Activated naive CD4-positive, alpha-beta T cell treated with anti-CD3 and anti-CD28 coated beads, Interleukin-2, amount 10 ng/mL, durations not matched to agents 7 days and 5 days (primary cell): ENCODE results near the gene MTHFD1L.
A peak's percentile ranks its signal among the peaks of the same experiment; 100 is the strongest.
"Not testable (repeated sequence)": the region's sequence is repeated elsewhere in the genome, so short reads cannot be mapped to it uniquely, and the experiment has no call there.

ENCODE experiments used
- CTCF ChIA-PET: fragments of 350-600 bp; sonication (Branson Sonifier 250); formaldehyde crosslinking; loops from one replicate; lab custom pipeline; 2021; ENCODE audit warnings: antibody characterized with exemption; lab: Charles Lee
- DNase-seq: peaks from one replicate; pipeline ENCODE4 v3.0.0-alpha.2; 2020
- H3K27ac Mint-ChIP-seq: one replicate; pipeline ENCODE4 v1.8.0; 2021; ENCODE audit warnings: mild to moderate bottlenecking, moderate library complexity, mixed read lengths
- H3K27me3 Mint-ChIP-seq: one replicate; pipeline ENCODE4 v1.8.0; 2021; ENCODE audit warnings: mild to moderate bottlenecking, mixed read lengths
- H3K36me3 Mint-ChIP-seq: one replicate; pipeline ENCODE4 v1.8.0; 2021; ENCODE audit warnings: mixed read lengths
- H3K4me1 Mint-ChIP-seq: one replicate; pipeline ENCODE4 v1.8.0; 2021; ENCODE audit warnings: mixed read lengths
- H3K4me3 Mint-ChIP-seq: one replicate; pipeline ENCODE4 v1.8.0; 2021; ENCODE audit warnings: mild to moderate bottlenecking, moderate library complexity, mixed read lengths
- H3K9me3 Mint-ChIP-seq: one replicate; pipeline ENCODE4 v1.8.0; 2021; ENCODE audit warnings: mixed read lengths

Gene MTHFD1L

DNA sequence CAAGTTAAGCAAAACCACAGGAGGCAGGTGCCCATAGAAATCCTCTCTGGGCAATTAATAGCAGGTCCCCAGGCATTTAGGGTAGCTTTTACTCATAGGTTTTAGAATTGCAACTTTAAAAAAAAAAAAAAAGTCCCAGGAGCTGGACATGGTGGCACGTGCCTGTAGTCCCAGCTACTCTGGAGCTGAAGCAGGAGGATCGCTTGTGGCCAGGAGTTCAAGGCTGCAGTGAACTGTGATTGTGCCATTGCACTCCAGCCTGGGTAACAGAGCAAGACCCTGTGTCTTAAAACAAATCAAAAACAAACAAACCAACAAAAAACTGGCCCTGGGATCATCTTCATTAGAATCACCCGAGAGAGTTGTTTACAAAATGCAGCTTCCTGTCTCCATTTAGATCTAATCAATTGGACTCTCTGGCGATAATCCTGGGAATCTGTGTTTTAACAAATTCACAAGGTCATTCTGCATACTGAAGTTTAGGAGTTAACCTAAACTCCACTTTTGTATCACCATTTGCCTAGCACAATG is 242.5 kb downstream of the MTHFD1L start:
- no peak overlapping the region for H3K27ac Mint-ChIP-seq
- H3K36me3 Mint-ChIP-seq, result no peaks in the 10 kb centered on the region
- H3K9me3 Mint-ChIP-seq, result no peaks in the 10 kb centered on the region
- no peak overlapping the region for H3K4me3 Mint-ChIP-seq
- no peak for DNase-seq
- CTCF ChIA-PET, result no interaction called here
- H3K27me3 Mint-ChIP-seq, result peaks cover 5% of the 10 kb centered on the region
- no peaks in the 10 kb centered on the region for H3K4me1 Mint-ChIP-seq

DNA sequence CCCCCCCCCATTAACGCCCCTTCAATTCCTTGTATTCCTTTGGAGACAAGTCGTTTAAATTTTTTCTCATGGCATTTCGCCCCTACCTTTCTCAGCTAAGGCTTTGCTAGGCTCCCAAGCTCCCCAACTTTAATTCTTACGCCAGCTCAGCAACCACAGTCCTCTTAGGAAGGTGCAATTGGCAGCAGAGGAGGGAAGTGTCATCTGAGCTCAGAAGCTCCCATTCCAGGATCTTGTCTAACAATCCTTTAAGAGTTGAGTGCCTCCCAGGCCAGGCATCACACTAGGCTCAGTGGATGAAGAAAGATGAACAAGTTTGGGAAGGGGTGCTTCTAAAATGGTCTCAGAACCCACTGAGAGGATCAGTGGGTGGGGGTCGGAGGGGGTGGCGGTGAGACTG is 243.0 kb downstream of the MTHFD1L start:
- Mint-ChIP-seq H3K4me3 (no peak overlapping the region), H3K27ac (peak overlapping the region; percentile 16), H3K9me3 (no peaks in the 10 kb centered on the region), H3K4me1 (no peaks in the 10 kb centered on the region), H3K36me3 (no peaks in the 10 kb centered on the region), H3K27me3 (peaks cover 5% of the 10 kb centered on the region)
- no peak for DNase-seq
- CTCF ChIA-PET, result no interaction called here

DNA sequence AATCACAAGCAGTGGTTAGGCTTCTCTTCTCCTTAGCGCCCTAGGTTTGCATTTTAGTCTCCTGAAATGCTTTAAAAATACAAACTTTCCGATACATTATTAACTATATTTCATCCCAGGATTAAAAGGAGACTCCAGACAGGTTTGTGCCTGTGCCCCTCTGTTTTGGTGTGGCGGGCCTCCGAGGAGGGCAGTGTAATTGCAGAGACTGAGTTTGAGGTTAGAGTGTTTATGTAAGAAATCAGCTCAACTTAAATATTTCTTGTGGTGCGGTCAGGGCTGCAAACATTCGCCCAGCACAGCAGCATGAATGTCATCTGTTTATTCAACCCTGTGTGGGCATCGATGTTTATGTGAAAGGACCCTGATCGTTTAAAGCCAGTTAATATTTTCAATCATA is 243.9 kb downstream of the MTHFD1L start:
- H3K27me3 Mint-ChIP-seq, result peaks cover 5% of the 10 kb centered on the region
- CTCF ChIA-PET, result no interaction called here
- DNase-seq, result no peak
- H3K4me3 Mint-ChIP-seq, result no peak overlapping the region
- no peaks in the 10 kb centered on the region for H3K9me3 Mint-ChIP-seq
- H3K36me3 Mint-ChIP-seq, result no peaks in the 10 kb centered on the region
- H3K4me1 Mint-ChIP-seq, result no peaks in the 10 kb centered on the region
- no peak overlapping the region for H3K27ac Mint-ChIP-seq

DNA sequence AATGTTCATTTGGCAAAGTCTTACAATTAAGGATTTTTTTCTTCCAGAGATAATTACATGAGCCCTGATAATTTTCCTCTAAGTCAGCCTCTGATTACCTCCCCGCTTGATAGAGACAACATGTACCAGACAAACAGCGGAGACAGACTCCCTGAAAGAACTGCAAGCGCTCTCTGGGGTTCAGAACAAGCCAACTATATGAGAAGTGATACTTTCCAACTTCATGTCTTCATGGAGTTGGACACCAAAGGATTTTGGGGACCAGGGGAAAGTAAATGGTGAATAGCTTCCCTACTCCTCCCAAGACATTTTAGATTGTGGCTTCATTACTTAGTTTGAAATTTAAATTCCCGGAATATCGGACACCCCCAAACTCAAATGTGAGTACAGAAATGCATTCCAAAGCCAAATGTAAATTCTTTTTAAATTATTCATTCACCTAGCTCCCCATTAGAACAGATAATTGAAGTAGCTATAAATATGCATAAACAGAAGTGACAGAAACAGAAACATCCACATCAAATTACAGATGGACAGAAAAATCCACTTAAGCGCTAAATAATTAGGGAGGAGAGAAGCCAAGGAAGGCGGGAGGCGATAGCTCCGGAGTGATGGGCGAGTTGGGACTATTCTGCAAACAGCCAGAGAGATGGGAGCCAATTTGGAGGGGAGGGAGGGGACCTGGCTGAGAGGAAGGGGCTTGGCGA is 244.5 kb downstream of the MTHFD1L start:
- no peaks in the 10 kb centered on the region for H3K36me3 Mint-ChIP-seq
- no peak for DNase-seq
- no peaks in the 10 kb centered on the region for H3K4me1 Mint-ChIP-seq
- peaks cover 5% of the 10 kb centered on the region for H3K27me3 Mint-ChIP-seq
- no peak overlapping the region for H3K27ac Mint-ChIP-seq
- CTCF ChIA-PET, result no interaction called here
- H3K4me3 Mint-ChIP-seq, result no peak overlapping the region
- H3K9me3 Mint-ChIP-seq, result no peaks in the 10 kb centered on the region

DNA sequence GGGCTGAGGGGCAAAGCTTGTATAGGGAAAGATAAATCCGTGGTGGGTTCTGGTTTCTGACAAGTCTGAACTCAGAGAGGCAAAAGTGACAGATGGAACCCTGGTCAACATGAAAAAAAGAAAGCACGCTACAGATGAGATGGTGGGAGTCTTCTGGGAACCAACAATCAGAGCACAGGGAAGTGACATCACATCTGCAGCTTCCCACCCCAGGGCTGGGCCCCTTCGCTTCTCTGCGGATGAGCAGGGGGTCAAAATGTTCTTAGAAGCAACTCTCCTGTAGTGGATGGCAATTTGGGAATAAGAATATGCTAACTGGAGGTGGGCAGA is 245.0 kb downstream of the MTHFD1L start:
- no peaks in the 10 kb centered on the region for H3K9me3 Mint-ChIP-seq
- CTCF ChIA-PET, result interaction anchor here (1.0 kb wide), 2 partner anchors 96 to 214 kb away, joined by 3 read pairs; no protein-coding TSS in a partner anchor
- no peak overlapping the region for H3K4me3 Mint-ChIP-seq
- H3K36me3 Mint-ChIP-seq, result no peaks in the 10 kb centered on the region
- no peak for DNase-seq
- H3K4me1 Mint-ChIP-seq, result no peaks in the 10 kb centered on the region
- H3K27me3 Mint-ChIP-seq, result peaks cover 5% of the 10 kb centered on the region
- H3K27ac Mint-ChIP-seq, result no peak overlapping the region

DNA sequence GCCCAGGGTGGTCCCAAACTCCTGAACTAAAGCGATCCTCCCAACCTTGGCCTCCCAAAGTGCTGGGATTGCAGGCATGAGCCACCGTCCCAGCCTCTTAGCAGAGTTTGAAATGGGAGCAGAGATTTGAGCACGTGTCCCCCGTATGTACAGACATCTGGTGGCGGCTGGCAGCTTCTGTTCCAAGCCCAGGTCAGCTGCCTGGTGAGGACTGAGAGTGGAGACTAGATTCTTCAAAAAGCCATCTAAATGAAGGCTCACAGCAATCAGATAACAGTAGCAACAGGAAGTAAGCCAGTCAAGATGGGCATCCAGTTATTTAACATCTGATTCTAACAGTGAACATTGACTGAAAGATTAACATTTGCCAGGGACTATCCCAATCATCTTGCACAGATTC is 246.2 kb downstream of the MTHFD1L start:
- no peaks in the 10 kb centered on the region for H3K4me1 Mint-ChIP-seq
- CTCF ChIA-PET, result interaction anchor here (1.0 kb wide), 2 partner anchors 97 to 212 kb away, joined by 3 read pairs; no protein-coding TSS in a partner anchor
- no peak for DNase-seq
- H3K27me3 Mint-ChIP-seq, result peaks cover 5% of the 10 kb centered on the region
- H3K36me3 Mint-ChIP-seq, result no peaks in the 10 kb centered on the region
- no peaks in the 10 kb centered on the region for H3K9me3 Mint-ChIP-seq
- H3K4me3 Mint-ChIP-seq, result no peak overlapping the region
- no peak overlapping the region for H3K27ac Mint-ChIP-seq

DNA sequence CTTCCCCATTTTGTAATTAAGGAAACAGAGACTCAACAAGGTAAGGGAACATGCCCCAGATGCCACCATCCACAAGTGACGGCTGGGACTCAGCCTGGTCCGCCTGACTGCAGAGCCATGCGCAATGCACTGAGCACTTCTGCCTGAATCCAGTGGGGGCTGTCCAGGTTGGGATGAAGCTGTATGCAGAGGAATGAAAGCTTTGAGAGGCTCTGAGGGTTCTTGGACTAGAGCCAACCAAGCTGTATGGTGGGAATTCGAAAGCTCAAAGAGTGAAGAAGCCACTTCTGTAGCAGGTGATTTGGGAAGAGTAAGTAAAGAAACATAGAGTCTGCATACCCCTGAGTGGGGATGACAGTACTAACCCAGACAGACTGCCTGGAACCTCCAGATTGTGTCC is 246.6 kb downstream of the MTHFD1L start:
- Mint-ChIP-seq H3K4me1 (no peaks in the 10 kb centered on the region), H3K27me3 (peaks cover 5% of the 10 kb centered on the region), H3K9me3 (no peaks in the 10 kb centered on the region), H3K4me3 (no peak overlapping the region), H3K36me3 (no peaks in the 10 kb centered on the region), H3K27ac (no peak overlapping the region)
- CTCF ChIA-PET, result no interaction called here
- DNase-seq, result no peak

DNA sequence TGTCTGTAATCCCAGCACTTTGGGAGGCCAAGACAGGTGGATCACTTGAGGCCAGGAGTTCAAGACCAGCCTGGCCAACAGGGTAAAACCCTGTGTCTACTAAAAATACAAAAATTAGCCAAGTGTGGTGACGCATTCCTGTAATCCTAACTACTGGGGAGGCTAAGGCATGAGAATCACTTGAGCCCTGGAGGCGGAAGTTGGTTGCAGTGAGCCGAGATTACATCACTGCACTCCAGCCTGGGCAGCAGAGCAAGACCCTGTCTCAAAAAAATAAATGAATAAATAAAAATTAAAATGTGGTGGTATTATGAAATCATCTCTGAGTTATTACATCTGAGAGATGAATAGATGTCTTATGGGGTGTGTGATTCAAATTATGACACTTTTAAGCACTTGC is 247.4 kb downstream of the MTHFD1L start:
- CTCF ChIA-PET, H3K4me3 Mint-ChIP-seq, H3K9me3 Mint-ChIP-seq, H3K27me3 Mint-ChIP-seq, H3K36me3 Mint-ChIP-seq, H3K27ac Mint-ChIP-seq, DNase-seq, H3K4me1 Mint-ChIP-seq: not testable (repeated sequence)

DNA sequence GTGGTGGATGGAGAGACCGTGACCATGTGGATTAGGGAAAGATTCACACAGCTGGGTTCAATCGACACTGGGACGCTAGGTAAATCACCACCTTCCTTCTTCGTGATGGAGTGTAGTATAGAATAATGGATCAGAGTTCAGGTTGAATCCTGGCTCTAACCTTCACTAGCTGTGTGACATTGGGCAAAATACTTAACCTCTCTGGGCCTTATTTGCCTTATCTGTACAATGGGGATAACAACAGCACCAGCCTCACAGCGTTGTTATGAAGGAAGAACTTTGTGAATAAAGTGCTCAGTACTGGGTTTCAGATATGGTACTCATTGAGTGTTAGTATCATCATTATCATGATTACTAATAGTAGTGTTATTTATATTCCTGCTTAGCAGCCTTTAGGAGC is 248.1 kb downstream of the MTHFD1L start:
- Mint-ChIP-seq H3K27me3 (peaks cover 2% of the 10 kb centered on the region), H3K9me3 (no peaks in the 10 kb centered on the region), H3K4me1 (no peaks in the 10 kb centered on the region), H3K4me3 (no peak overlapping the region), H3K36me3 (no peaks in the 10 kb centered on the region), H3K27ac (no peak overlapping the region)
- DNase-seq, result no peak
- CTCF ChIA-PET, result no interaction called here

DNA sequence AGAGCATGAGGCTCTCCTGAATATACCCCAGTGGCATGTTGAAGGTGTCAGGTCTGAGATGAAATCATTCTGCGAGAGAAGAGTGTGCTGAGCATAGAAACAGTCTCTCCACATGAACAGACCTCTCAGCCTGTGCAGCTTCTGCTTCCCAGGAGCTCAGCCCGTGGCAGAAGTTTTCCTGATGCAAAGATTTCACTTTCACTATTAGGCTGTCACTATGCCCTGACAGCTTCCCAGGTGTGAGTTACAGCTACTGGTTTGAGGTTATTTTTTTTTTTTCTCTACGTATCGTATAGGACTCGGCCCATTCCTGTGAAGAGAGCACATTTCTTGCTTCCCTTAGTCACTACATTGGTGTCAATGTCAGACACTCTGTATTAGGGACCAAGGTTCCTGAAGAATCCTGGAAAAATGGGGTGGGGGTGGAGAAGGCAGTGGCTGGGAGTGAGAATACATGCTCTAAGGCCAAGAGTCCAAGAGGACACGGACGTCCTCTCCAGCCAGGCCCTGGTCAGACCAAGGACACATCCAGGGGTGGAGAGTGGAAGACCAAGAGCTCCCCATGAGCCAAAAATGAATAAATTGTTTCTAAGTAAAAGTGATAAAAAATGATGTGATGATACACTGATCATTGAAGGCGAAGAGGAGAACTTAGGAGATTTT is 253.1 kb downstream of the MTHFD1L start:
- Mint-ChIP-seq H3K4me1 (no peaks in the 10 kb centered on the region), H3K27me3 (no peaks in the 10 kb centered on the region), H3K4me3 (no peak overlapping the region), H3K27ac (no peak overlapping the region), H3K9me3 (no peaks in the 10 kb centered on the region), H3K36me3 (no peaks in the 10 kb centered on the region)
- DNase-seq, result no peak
- CTCF ChIA-PET, result no interaction called here

DNA sequence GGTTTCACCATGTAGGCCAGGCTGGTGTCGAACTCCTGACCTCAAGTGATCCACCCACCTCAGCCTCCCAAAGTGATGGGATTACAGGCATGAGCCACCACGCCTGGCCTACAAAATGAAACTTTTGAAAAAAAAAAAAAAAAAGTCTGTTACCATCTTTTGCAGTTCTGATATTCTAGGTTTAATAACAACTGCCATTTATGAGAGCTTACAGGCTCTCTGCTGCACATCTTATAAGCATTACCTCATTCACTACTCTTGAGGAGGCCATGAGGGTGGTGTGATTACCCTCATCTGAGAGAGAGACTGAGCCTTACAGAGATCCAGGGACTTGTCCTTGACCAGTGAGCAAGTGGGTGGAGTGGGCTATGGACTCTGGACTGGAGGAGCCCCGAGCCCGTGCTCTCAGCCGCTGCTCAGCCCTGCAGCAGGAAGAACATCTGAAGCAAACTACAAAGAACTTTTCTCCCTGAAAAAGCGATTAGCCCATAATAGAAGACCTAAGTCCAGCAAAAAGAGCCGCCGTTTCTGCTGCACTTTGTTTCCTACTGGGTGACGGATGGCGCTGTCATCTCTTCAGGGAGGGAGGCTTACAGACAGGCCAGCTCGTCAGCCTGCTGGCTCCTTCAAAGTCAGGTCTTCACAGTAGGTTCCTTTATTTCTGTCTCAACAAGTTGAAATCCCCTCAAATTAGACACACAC is 254.5 kb downstream of the MTHFD1L start:
- no peaks in the 10 kb centered on the region for H3K9me3 Mint-ChIP-seq
- H3K4me1 Mint-ChIP-seq, result no peaks in the 10 kb centered on the region
- CTCF ChIA-PET, result no interaction called here
- no peak overlapping the region for H3K4me3 Mint-ChIP-seq
- no peaks in the 10 kb centered on the region for H3K27me3 Mint-ChIP-seq
- no peaks in the 10 kb centered on the region for H3K36me3 Mint-ChIP-seq
- no peak overlapping the region for H3K27ac Mint-ChIP-seq
- DNase-seq, result no peak

DNA sequence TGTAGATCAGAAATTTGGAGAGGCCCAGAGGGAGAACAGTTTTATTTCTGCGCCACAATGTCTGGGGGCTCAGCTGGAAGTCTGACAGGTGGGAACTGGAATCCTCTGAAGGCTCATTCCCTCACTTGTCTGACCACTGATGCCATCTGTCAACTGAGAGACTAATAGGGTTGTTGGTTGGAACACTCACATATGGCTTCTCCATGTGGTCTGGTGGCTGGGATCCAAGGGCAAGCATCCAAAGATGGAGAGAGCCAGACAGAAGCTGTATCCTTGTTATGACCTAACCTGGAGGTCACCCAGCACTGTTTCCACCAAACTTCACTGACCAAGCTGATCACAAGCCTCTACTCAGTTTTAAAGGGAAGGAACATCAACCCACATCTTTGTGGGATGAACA is 256.4 kb downstream of the MTHFD1L start:
- no peaks in the 10 kb centered on the region for H3K9me3 Mint-ChIP-seq
- no peak for DNase-seq
- no peak overlapping the region for H3K4me3 Mint-ChIP-seq
- H3K36me3 Mint-ChIP-seq, result no peaks in the 10 kb centered on the region
- H3K4me1 Mint-ChIP-seq, result no peaks in the 10 kb centered on the region
- CTCF ChIA-PET, result no interaction called here
- H3K27ac Mint-ChIP-seq, result no peak overlapping the region
- H3K27me3 Mint-ChIP-seq, result no peaks in the 10 kb centered on the region

DNA sequence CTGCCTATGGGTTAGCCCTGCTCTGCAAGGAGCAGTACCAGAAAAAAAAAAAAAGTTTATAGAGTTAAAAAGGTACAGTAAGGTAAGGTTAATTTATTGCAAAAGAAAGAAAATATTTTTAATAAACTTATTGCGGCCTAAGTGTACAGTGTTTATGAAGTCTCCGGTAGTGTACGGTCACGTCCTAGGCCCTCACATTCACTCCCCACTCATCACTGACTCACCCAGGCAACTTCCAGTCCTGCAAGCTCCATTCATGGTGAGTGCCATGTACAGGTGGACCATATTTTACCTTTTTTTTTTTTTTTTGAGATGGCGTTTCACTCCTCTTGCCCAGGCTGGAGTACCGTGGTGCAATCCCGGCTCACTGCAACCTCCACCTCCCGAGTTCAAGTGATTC is 258.1 kb downstream of the MTHFD1L start:
- DNase-seq, H3K27me3 Mint-ChIP-seq: not testable (repeated sequence)

DNA sequence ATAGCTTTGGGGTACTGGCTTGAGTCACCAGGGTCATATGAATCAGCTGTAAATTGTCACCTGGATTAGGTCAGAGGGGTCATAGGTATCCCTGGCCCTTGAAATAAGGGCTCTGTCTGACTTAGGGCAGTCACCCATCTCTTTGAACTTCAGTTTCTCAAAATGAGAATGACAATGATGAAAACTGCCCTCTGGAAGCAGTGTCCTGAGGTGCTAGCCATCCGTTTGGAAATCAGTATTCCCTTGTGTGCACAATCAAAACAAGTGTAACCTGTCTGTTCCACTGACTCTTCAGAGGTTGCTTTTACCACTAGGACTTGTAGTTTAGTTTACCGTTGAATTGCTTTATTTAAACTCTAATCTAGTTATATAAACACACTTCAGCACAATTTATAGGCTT is 259.7 kb downstream of the MTHFD1L start:
- CTCF ChIA-PET, H3K4me1 Mint-ChIP-seq, H3K4me3 Mint-ChIP-seq, H3K27ac Mint-ChIP-seq, H3K9me3 Mint-ChIP-seq, DNase-seq, H3K27me3 Mint-ChIP-seq, H3K36me3 Mint-ChIP-seq: not testable (repeated sequence)

More for the DNA sequence above, 258.1 kb downstream of the MTHFD1L start:
- H3K27ac Mint-ChIP-seq, H3K4me1 Mint-ChIP-seq, CTCF ChIA-PET, H3K9me3 Mint-ChIP-seq, H3K4me3 Mint-ChIP-seq, H3K36me3 Mint-ChIP-seq: not testable (repeated sequence)
